Measurements from ENCODE around the gene SH2D3A. TPM values are rescaled to one million over a fixed set of nuclear protein-coding genes. Genes with fewer than 3 reads are reported as not detected.

Gene SH2D3A
- total RNA-seq, 4 donors from 2014 or later: 14.1 to 27.4 (median 20.7) TPM

DNA sequence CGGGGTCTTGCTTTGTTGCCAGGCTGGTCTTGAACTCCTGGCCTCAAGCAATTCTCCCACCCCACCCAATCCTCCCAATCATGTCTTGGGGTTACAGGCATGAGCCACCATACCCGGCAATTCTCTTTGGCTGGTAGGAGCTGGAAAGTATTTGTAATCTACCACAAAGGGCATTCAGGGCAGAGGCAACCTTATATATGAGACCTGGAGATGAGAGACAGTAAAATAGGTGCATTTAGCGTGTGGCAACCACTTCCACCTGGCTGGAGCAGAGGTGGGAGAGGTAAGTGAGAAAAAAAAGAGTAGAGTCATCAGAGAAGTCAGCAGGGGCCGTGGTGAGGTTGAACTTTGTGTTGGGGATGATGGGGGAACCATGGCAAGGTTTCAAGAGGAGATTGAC is 42.0 kb upstream of the SH2D3A start:
- no peak for DNase-seq
- Histone ChIP-seq H3K27ac (no peak overlapping the region), H3K4me1 (no peaks in the 10 kb centered on the region), H3K4me3 (replicated peaks in 1 of 3) (no peak overlapping the region), H3K27me3 (no peaks in the 10 kb centered on the region), H3K9me3 (no peaks in the 10 kb centered on the region), H3K36me3 (no peaks in the 10 kb centered on the region)
- 72 to 73% methylated on average over 4 of the region's 4 CpGs for WGBS, 2 donors
- intact Hi-C loops (cut with DNase I): no loop called here
- no peak for TF ChIP-seq POLR2A (IDR thresholded peaks at IDR 0.05)
- TF ChIP-seq, protein P1, sequence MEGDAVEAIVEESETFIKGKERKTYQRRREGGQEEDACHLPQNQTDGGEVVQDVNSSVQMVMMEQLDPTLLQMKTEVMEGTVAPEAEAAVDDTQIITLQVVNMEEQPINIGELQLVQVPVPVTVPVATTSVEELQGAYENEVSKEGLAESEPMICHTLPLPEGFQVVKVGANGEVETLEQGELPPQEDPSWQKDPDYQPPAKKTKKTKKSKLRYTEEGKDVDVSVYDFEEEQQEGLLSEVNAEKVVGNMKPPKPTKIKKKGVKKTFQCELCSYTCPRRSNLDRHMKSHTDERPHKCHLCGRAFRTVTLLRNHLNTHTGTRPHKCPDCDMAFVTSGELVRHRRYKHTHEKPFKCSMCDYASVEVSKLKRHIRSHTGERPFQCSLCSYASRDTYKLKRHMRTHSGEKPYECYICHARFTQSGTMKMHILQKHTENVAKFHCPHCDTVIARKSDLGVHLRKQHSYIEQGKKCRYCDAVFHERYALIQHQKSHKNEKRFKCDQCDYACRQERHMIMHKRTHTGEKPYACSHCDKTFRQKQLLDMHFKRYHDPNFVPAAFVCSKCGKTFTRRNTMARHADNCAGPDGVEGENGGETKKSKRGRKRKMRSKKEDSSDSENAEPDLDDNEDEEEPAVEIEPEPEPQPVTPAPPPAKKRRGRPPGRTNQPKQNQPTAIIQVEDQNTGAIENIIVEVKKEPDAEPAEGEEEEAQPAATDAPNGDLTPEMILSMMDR (IDR thresholded peaks at IDR 0.05): no peak

GRCh38 chr19:6808494-6808893 is 41.3 kb upstream of the SH2D3A start:
- Histone ChIP-seq H3K27ac (no peak overlapping the region), H3K27me3 (no peaks in the 10 kb centered on the region), H3K4me3 (replicated peaks in 1 of 3) (no peak overlapping the region), H3K9me3 (no peaks in the 10 kb centered on the region), H3K4me1 (no peaks in the 10 kb centered on the region), H3K36me3 (no peaks in the 10 kb centered on the region)
- intact Hi-C loops (cut with DNase I): no loop called here
- no peak for DNase-seq
- 100% methylated on average over 1 of the region's 1 CpG for WGBS, 2 donors
- TF ChIP-seq, protein P1 (IDR thresholded peaks at IDR 0.05): no peak
- TF ChIP-seq POLR2A (IDR thresholded peaks at IDR 0.05): no peak

DNA sequence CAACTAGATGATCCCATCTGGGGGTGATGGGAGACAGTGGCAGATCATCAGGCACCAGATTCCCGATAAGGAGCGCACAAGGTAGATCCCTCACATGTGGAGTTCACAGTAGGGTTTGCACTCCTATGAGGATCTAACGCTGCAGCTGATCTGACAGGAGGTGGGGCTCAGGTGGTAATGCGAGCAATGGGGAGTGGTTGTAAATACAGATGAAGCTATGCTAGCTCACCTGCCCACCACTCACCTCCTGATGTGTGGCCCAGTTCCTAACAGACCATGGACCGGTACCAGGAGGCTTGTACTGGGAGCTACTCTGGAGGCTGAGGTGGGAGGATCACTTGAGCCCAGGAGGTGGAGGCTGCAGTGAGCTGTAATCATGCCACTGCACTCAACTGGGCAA is 40.1 kb upstream of the SH2D3A start:
- no peak for DNase-seq
- no peak for TF ChIP-seq POLR2A (IDR thresholded peaks at IDR 0.05)
- TF ChIP-seq, protein P1 (IDR thresholded peaks at IDR 0.05): no peak
- Histone ChIP-seq H3K9me3 (no peaks in the 10 kb centered on the region), H3K4me1 (no peaks in the 10 kb centered on the region), H3K36me3 (no peaks in the 10 kb centered on the region), H3K27ac (no peak overlapping the region), H3K4me3 (replicated peaks in 1 of 3) (no peak overlapping the region), H3K27me3 (no peaks in the 10 kb centered on the region)
- intact Hi-C loops (cut with DNase I): no loop called here
- WGBS, 2 donors: 88 to 91% methylated on average over 5 of the region's 5 CpGs

DNA sequence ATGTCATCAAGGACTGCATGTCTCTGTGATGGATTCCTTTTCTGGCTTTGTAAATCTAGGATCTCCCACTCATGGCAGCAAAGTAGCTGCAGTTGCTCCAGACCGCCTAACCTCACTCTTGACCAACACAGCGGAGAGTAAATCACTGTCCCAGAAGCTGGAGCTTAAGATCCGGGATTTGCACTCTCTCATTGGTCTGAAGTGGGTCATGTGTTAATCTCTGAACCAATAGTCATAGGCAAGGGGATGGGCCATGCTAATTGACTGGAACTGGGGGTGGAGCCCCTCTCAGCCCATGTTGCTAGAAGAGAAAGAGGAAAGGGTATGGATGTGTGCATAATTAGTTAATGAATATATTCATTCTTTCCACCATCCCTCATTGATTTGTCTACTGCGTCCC is 39.3 kb upstream of the SH2D3A start:
- 90 to 91% methylated on average over 4 of the region's 4 CpGs for WGBS, 2 donors
- no peaks in the 10 kb centered on the region for H3K27me3 ChIP-seq

DNA sequence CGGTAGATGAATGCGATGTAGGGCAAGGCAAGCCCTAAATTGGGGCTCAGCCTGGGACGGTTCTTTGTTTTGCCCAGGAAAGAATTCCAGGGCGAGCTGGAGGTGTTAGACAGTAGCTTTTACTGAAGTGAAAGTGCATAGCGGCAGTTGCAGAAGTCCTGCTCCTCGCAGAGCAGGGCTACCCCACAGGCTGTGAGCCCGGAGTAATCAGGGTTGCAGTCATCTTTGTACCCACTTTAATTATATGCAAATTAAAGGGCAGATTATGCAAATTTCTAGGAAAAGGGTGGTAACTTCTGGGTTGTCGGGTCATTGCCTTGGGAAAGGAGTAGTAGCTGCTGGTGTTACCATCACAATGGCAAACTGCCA is 35.8 kb upstream of the SH2D3A start:
- intact Hi-C loops (cut with DNase I): no loop called here
- Histone ChIP-seq H3K4me3 (replicated peaks in 1 of 3) (no peak overlapping the region), H3K27ac (no peak overlapping the region), H3K27me3 (no peaks in the 10 kb centered on the region), H3K9me3 (no peaks in the 10 kb centered on the region), H3K4me1 (peaks cover 6% of the 10 kb centered on the region in 2 donors), H3K36me3 (no peaks in the 10 kb centered on the region)
- no peak for DNase-seq
- no peak for TF ChIP-seq POLR2A (IDR thresholded peaks at IDR 0.05)
- TF ChIP-seq, protein P1 (IDR thresholded peaks at IDR 0.05): no peak
- WGBS, 2 donors: 75 to 78% methylated on average over 8 of the region's 8 CpGs

More for the DNA sequence above, 39.3 kb upstream of the SH2D3A start:
- Histone ChIP-seq H3K4me3 (replicated peaks in 1 of 3) (no peak overlapping the region), H3K9me3 (no peaks in the 10 kb centered on the region), H3K27ac (no peak overlapping the region), H3K4me1 (peaks cover 2% of the 10 kb centered on the region in 2 donors), H3K36me3 (no peaks in the 10 kb centered on the region)
- TF ChIP-seq, protein P1 (IDR thresholded peaks at IDR 0.05): no peak
- TF ChIP-seq POLR2A (IDR thresholded peaks at IDR 0.05): no peak
- intact Hi-C loops (cut with DNase I): no loop called here
- DNase-seq: no peak

Measured in thyroid gland (tissue), 4 donors.